GM21423 (cell line): ENCODE results near the gene DCDC2.
A peak's percentile ranks its signal among the peaks of the same experiment; 100 is the strongest.
"Not testable (repeated sequence)": the region's sequence is repeated elsewhere in the genome, so short reads cannot be mapped to it uniquely, and the experiment has no call there.

Source experiments
- ATAC-seq: cut with Tn5 transposase; IDR thresholded peaks from one replicate; pipeline ENCODE4 v1.9.1; 2021; ENCODE audit warnings: mild to moderate bottlenecking, moderate library complexity; ENCODE audit not compliant: unreplicated experiment

The DCDC2 gene

DNA sequence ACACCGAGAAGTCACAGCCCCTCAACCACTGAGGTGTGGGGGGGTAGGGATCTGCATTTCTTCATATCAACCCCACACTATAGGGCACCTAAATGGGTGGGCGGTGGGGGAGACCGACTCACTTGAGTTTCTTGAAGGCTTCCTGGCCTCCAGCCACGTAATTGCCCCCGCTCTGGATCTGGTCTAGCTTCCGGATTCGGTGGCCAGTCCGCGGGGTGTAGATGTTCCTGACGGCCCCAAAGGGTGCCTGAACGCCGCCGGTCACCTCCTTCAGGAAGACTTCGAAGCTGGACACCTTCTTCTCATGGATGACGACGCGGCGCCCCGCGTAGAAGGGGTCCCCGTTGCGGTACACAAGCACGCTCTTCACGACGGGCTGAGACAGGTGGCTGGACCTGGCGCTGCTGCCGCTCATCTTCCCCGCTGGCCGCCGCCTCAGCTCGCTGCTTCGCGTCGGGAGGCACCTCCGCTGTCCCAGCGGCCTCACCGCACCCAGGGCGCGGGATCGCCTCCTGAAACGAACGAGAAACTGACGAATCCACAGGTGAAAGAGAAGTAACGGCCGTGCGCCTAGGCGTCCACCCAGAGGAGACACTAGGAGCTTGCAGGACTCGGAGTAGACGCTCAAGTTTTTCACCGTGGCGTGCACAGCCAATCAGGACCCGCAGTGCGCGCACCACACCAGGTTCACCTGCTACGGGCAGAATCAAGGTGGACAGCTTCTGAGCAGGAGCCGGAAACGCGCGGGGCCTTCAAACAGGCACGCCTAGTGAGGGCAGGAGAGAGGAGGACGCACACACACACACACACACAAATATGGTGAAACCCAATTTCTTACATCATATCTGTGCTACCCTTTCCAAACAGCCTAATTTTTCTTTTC lies at the start of gene DCDC2:
Gene DCDC2 (minus strand): TSS at position 724 of the 883 bp plus-strand sequence. CDS start 309 bp downstream, at position 415.
- no peak for ATAC-seq

DNA sequence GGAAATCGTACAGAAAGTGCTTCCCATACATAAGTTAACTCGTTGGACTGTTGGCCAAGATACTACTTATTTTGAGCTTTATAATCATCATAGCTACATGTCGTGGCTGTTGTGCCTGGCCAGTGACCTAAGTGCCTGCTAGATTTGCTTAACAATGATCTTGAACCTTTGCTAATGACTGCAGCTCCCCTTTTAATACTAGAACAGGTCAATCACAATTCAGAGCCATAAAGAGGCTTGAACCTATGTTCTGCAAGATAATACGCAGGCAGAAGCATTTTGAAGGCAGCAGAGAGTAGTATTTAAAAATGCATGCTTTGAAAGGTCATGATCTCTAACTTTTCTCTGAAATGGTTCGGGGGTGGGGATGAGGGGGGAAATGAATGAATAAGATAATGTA lies 47.4 kb upstream of the DCDC2 start:
- ATAC-seq = no peak

DNA sequence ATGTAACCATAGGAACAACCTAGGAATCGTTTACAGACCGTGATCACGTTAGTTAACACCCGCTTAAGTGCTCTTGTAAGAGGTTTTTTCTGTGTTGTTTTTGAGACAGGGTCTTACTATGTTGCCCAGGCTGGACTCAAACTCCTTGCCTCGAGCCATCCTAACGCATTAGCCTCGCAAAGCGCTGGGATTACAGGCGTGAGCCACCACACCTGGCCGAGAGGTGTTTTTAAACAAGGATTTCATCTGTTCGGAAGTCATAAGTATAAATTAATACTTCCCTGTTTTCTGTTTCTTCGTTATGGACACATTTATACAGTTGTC lies 45.6 kb upstream of the DCDC2 start:
- no peak for ATAC-seq

DNA sequence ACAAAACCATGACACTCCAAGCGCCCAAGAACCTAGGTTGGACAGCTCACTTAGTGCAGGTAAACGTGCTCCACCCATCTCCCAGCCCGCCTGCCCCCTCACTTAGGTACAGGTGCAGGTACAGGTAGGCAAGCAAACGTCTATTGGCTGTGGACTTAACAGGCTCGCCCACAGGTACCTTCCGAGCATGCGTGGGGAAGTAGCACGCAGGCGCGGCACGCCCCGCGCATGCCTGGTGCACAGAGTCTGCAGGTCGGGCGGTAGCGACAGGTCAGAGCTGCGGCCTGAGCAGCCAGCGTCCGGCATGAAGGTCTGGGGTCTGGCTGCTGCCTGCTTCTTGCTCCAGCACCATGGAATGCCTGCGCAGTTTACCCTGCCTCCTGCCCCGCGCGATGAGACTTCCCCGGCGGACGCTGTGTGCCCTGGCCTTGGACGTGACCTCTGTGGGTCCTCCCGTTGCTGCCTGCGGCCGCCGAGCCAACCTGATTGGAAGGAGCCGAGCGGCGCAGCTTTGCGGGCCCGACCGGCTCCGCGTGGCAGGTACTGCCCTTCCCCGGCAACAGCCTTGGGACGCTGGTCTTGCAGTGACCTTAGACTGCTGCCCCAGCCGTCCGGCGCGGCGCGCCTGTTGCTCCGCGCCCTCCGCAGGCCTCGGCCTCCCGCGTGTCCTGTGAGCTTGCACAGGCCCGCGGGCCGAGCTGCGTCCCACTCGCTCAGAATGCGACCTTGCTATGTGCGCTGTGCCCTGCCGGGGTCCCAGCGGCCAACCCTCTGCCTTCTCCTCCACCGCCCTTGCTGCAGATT lies 45.0 kb upstream of the DCDC2 start, which contains the start of gene MRS2:
Gene MRS2 (plus strand): TSS at position 240 of the 804 bp plus-strand sequence. CDS start 111 bp downstream, at position 351.
- ATAC-seq = peak; percentile 95

DNA sequence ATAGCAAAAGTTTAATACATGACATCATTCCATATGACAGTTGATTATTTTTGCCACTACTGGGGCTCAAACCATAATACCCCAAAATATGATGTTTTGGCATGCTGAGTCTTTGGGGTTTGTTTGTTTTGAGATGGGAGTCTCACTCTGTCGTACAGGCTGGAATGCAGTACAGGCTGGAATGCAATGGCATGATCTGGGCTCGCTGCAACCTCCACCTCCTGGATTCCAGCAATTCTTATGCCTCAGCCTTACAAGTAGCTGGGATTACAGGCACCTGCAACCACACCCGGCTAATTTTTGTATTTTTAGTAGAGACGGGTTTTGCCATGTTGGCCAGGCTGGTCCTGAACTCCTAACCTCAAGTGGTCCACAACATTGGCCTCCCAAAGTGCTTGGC lies 43.6 kb upstream of the DCDC2 start:
- no peak for ATAC-seq

DNA sequence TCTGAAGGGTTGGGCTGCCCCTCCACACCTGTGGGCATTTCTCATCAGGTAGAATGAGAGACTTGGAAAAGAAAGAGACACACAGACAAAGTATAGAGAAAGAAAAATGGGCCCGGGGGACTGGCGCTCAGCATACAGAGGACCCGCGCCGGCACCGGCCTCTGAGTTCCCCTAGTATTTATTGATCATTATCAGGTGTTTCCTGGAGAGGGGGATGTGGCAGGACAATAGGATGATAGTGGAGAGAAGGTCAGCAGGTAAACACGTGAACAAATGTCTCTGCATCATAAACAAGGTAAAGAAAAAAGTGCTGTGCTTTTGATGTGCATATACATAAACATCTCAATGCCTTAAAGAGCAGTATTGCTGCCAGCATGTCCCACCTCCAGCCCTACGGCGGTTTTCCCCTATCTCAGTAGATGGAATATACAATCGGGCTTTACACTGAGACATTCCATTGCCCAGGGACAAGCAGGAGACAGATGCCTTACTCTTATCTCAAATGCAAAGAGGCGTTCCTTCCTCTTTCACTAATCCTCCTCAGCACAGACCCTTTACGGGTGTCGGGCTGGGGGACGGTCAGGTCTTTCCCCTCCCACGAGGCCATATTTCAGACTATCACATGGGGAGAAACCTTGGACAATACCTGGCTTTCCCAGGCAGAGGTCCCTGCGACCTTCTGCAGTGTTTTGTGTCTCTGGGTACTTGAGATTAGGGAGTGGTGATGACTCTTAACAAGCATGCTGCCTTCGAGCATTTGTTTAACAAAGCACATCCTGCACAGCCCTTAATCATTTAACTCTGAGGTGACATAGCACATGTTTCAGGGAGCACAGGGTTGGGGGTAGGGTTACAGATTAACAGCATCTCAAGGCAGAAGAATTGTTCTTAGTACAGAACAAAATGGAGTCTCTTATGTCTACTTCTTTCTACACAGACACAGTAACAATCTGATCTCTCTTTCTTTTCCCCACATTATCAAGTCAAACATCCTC lies 42.5 kb upstream of the DCDC2 start:
- not testable (repeated sequence) for ATAC-seq

DNA sequence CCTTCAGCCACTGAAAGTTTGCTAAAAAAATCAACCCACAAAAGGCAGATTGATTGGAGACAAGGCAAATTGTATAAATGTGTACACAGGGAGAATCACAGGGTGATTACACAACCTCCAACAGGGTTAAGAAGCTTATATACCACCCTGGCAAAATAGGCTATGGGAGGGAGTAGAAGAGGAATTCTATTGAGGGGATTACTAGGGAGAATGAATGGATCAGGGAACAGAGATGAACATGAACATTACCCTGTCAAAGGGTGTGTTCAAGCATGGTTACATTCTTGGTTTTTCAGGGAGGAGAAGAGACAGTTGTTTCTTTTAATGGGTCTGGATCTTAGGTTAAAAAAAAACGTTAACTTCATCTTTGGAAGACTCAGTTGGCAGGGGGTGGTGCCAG lies 39.8 kb upstream of the DCDC2 start:
- ATAC-seq = no peak

DNA sequence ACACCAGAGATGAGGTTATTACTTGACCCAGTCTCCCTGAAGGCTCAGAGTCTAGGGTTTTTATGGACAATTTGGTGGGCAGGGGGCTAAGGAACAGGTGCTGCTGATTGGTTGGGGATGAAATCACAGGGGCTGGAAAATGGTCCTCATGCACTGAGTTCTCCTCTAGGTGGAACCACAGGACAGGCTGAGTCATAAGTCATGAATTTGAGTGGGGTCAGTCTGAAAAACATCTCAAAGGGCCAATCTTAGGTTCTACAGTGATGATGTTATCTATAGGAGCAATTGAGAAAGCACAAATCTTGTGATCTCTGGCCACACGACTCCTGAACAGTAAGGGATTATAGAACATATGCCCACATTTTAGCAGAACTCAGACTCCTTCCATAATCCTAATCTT lies 39.0 kb upstream of the DCDC2 start:
- no peak for ATAC-seq

DNA sequence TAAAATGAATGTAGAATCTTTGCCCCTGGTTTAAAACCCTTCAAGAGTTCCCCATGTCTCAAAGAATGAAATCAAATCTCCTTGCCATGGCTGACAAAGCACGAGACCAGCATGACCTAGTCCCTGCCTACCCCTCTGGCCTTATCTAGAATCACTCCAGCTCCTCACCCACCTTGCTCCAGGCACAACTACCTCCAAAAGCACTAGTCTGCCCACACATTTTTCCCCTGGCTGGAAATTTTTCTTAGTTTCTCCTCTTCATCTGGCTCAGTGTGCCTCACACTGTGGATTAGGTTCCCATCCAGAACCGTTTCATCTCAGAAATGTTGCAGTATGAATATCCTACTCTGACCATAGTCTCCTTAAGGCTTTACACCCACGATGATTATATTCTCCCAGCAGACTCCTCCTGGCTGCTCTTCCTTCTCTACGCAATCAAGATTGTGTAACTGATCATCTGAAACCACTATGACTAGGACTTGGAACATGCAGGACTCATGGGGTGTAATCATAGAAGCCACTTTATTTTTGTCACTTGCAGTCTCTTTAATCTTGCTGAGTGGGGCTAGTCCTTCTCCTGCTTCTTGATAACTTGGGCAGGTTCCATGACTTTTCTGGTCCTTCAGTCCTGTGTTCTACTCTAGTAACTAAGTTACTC lies 37.0 kb upstream of the DCDC2 start:
- ATAC-seq = no peak

DNA sequence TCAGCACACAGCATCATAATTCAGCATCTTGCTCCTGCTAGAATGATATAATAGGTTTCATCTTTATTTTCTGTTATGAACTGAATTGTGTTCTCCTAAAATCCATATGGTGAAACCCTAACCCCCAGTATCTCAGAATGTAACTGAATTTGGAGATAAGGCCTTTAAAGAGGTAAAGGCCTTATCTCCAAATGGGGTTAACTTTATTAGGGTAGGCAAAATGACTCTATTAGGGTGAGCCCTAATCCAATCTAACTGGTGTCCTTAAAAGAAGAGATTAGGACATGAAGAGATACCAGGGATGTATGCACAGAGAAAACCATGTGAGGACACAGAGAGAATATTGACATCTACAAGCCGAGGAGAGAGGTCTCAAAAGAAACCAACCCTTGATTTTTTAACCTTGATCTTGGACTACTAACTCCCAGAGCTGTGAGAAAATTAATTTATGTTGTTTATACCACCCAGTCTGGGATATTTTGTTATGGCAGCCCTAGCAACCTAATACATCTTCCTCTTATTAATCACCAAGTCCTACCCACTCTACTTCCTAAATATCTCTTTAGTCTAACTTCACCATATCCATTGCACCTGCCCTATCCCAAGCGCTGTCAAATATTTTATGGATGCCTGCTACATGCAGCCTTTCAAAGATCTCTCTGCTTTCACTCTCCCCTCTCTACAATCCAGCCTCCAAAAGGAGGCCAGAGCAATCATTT lies 36.4 kb upstream of the DCDC2 start:
- ATAC-seq = no peak

DNA sequence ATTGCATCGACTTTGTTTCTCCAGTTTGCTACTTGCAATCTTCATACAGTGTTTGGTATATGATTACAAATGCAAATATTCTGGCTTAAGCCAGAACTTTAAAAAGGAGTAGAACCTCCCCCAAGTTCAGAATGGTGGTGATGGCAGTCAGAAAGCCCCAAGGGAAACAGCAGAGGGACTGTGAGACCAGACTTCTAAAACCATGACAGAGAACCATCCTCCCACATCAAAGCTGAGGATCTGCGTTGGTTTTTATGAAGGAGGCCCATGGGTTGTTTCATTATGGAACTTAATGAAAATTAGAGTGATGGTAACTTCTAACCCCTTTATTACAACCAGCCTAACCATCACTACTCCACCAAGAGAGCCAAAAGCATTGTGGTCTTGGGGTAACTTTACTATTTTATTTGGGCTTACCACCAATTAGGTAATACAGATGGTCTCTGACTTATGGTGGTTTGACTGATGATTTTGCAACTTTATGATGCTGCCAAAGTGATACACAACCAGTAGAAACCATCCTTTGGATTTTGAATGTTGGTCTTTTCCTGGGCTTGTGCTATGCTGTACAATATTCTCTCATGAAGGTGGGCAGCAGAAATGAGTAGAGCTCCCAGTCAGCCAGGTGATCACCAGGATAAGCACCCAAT lies 34.0 kb upstream of the DCDC2 start:
- ATAC-seq = peak; percentile 95

DNA sequence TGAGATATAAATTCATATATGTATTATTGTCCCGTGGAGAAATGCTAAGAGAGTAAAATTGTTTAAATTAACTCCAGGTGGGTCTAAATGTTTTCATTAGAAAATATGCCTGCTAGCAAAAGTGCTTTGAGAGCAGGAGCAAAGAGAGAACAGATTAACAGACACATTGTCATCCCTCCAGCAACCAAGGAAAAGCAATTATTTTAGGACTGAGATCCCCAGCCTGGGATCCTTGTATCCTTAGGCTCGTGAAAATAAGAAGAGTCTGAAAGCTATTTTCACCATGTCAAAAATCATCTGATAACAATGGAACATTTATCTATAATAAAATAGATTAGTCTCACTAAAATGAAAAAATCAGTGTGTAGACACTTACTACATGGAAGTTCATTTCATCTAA lies 33.3 kb upstream of the DCDC2 start:
- ATAC-seq = no peak

DNA sequence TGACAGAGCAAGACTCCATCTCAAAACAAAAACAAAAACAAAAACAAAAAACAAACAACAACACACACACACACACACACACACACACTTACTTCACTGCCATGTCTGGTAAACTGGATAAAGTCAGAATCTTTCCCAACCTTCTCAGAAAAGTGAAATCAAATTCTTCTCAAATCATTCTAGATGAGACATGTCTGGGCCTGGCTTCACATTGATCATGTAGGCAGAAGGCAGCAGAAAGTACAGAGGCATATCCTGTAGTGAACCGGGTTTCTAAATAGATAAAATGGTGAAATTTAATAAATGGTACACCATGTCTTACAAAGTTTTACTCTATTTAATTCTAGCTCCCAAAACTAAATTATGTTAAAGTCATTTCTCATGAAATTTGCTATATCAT lies 30.0 kb upstream of the DCDC2 start:
- ATAC-seq = no peak

DNA sequence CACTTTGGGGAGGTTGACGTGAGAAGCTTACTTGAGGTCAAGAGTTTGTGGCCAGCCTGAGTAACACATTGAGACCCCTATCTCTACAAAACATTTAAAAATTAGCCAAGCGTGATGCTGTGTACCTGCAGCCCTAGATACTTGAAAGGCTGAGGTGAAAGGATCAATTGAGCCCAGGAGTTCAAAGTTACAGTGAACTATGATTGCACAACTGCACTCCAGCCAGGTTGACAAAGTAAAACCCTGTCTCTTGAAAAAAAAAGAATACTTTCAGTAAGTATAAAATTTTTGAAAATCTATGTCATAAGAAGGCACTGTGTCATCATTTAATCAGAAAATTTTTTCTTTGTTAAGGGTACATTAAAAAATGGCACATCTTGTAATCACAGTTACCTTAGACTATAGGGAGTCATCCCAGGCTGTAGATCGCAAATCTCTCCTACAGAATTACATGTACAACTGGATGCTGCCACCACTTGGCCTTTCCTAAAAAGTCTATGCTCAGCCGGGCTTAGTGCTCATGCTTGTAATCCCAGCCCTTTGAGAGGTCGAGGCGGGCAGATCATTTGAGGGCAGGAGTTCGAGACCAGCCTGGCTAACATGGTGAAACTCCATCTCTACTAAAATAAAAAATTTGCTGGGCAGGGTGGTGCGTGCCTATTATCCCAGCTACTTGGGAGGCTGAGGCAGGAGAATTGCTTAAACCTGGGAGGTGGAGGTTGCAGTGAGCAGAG lies 27.8 kb upstream of the DCDC2 start:
- peak; percentile 68 for ATAC-seq

DNA sequence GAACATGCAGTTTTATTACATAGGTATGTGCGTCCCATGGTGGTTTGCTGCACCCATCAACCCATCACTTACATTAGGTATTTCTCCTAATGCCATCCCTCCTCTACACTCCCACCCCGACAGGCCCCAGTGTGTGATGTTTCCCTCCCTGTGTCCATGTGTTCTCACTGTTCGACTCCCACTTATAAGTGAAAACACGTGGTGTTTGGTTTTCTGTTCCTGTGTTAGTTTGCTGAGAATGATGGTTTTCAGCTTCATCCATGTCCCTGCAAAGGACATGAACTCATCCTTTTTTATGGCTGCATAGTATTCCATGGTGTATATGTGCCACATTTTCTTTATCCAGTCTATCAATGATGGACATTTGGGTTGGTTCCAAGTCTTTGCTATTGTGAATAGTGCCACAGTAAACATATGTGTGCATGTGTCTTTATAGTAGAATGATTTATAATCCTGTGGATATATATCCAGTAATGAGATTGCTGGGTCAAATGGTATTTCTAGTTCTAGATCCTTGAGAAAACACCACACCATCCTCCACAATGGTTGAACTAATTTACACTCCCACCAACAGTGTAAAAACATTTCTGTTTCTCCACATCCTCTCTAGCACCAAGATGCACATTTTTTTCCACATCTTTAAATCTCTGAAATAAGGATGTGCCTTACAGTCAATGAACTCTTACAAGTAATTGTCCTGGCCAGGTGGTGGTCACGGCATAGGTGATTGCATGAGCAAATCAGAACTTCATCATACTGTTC lies 26.7 kb upstream of the DCDC2 start:
- ATAC-seq = not testable (repeated sequence)

DNA sequence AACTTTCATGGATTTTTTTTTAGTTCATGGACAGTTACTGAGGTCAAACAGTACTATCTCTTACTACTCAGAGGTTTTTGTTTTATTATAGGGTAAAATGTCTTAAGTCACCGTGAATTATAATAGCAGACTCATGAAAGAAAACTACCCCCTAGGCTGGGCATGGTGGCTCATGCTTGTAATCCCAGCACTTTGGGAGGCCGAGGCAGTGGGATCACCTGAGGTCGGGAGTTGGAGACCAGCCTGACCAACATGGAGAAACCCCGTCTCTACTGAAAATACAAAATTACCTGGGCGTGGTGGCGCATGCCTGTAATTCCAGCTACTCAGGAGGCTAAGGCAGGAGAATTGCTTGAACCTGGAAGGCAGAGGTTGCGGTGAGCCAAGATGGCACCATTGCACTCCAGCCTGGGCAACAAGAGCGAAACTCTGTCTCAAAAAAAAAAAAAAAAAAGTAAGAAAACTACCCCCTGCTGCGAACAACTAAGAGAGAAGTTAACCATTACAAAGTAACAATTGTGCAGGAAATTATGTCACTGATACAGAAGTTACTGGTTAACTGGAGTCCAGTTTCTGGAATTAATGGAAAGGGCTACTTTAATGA lies 25.1 kb upstream of the DCDC2 start:
- not testable (repeated sequence) for ATAC-seq

DNA sequence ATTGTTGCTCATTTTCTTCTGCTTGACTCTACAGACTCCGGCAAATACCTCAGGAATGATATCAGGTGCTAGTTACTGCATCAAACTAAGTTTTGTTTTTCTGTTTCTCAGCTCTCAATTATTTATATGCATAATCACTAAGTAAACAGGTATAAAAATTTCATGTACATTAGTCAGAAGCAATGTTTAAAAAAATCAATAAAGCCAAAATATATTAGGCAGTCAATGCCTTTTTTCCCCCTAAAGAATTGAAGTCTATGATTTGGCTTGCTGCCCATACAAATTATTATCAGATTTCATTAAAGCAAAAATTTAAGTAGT lies 24.3 kb upstream of the DCDC2 start:
- ATAC-seq = no peak
